Measurements from ENCODE around the gene ME1. TPM values are rescaled to one million over a fixed set of nuclear protein-coding genes. Genes with fewer than 3 reads are reported as not detected.

The ME1 gene
- total RNA-seq, 1 experiment from 2014 or later = 5.3 TPM

DNA sequence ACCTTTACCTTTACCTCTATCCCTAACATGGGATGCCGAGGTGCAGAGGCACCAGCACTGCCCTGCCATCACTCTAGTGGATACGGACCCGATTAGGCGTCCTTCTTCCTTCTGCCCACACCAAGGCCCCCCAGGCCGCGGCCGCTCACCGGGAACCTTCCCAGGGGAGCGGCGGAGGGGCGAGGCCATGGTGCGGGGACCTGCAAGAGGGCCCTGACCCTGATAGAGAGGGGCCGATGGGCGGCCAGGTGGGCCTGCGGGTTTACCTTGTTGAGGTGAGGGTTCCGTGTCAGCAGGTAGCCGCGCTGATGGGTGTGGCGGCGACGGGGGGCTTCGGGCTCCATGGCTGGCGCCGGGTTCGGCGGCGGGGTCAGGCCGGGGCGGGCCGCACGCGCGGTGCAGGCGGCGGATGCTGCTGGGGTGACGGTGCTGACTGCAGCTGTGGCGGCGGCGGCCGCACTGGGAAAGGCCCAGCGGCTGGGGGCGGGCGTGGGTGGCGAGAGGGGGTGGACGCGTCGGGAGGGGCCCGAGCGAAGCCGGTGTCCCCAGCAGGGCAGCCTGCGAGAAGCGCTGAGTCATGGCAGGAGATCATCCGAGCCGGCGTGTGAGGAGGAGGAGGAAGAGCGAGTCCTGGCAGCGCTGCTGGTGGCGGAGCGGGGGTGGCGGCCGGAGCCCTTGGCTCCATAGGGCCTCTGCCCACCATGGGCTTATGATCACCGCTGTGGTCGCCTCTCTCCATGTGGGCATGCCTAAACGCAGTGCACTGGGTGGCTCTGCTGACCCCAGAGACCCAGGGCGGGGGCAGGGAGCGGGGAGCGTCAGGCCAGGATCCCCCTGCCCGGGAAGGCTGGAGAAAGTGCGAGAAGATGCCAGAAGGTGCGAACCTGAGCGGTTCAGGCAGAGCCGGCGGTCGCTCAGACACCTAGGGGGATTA, at the start of gene ME1 (continued):
- TF ChIP-seq RELA (CRISPR knock-in tag; IDR thresholded peaks at IDR 0.05; ENCODE audit: borderline replicate concordance) = peak; percentile 32; the same call in 1 of the 2 replicates
- TF ChIP-seq TCF7 (CRISPR knock-in tag; IDR thresholded peaks at IDR 0.05; ENCODE audit: low read depth) = 0 out of 2 replicates have a peak, but pooled peaks have one; percentile 15
- TF ChIP-seq, protein P1, sequence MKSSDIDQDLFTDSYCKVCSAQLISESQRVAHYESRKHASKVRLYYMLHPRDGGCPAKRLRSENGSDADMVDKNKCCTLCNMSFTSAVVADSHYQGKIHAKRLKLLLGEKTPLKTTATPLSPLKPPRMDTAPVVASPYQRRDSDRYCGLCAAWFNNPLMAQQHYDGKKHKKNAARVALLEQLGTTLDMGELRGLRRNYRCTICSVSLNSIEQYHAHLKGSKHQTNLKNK (CRISPR knock-in tag; IDR thresholded peaks at IDR 0.05) = no peak
- TF ChIP-seq ATF1 (CRISPR knock-in tag; IDR thresholded peaks at IDR 0.05) = 0 out of 2 replicates have a peak, but pooled peaks have one; percentile 34
- TF ChIP-seq, protein P2, sequence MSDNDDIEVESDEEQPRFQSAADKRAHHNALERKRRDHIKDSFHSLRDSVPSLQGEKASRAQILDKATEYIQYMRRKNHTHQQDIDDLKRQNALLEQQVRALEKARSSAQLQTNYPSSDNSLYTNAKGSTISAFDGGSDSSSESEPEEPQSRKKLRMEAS (CRISPR knock-in tag; IDR thresholded peaks at IDR 0.05) = peak; percentile 55
- TF ChIP-seq NFE2L1 (CRISPR knock-in tag; IDR thresholded peaks at IDR 0.05) = peak; percentile 98
- no peak for TF ChIP-seq CBFB (CRISPR knock-in tag; IDR thresholded peaks at IDR 0.05; ENCODE audit: low read depth)
- TF ChIP-seq, protein P3, sequence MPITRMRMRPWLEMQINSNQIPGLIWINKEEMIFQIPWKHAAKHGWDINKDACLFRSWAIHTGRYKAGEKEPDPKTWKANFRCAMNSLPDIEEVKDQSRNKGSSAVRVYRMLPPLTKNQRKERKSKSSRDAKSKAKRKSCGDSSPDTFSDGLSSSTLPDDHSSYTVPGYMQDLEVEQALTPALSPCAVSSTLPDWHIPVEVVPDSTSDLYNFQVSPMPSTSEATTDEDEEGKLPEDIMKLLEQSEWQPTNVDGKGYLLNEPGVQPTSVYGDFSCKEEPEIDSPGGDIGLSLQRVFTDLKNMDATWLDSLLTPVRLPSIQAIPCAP (CRISPR knock-in tag; IDR thresholded peaks at IDR 0.05) = no peak
- TF ChIP-seq ZNF317 (CRISPR knock-in tag; IDR thresholded peaks at IDR 0.05; ENCODE audit: borderline replicate concordance, low read depth) = no peak

DNA sequence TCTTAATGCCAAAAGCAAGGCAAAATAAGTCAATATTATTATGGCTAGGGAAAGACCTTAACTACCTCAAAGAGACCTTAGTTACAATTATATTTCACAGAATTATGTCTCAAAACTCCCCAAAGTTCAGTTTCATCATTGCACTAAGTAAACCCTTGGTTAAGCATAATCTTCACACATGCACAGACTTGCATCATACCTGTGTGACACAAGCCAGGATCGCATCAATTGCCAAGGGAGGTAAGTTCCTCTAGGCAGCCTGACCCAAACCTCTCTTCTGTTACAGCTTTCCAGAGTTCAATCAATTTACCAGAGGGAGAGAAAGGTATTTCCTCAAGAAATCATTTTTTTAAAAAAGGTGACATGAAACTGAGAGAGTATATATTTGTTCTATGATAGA, 49.6 kb upstream of the ME1 start:
- ChIA-PET POLR2A (no interaction called here), CTCF (no interaction called here)
- TF ChIP-seq, protein P4, sequence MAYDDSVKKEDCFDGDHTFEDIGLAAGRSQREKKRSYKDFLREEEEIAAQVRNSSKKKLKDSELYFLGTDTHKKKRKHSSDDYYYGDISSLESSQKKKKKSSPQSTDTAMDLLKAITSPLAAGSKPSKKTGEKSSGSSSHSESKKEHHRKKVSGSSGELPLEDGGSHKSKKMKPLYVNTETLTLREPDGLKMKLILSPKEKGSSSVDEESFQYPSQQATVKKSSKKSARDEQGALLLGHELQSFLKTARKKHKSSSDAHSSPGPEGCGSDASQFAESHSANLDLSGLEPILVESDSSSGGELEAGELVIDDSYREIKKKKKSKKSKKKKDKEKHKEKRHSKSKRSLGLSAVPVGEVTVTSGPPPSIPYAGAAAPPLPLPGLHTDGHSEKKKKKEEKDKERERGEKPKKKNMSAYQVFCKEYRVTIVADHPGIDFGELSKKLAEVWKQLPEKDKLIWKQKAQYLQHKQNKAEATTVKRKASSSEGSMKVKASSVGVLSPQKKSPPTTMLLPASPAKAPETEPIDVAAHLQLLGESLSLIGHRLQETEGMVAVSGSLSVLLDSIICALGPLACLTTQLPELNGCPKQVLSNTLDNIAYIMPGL (CRISPR knock-in tag; IDR thresholded peaks at IDR 0.05) = no peak
- TF ChIP-seq JUN (CRISPR knock-in tag; IDR thresholded peaks at IDR 0.05) (no peak), ZNF396 (CRISPR knock-in tag; IDR thresholded peaks at IDR 0.05; ENCODE audit: borderline replicate concordance) (no peak), ZNF121 (CRISPR knock-in tag; IDR thresholded peaks at IDR 0.05) (no peak), ZBTB21 (CRISPR knock-in tag; IDR thresholded peaks at IDR 0.05; ENCODE audit: borderline replicate concordance) (no peak), ZNF671 (CRISPR knock-in tag; IDR thresholded peaks at IDR 0.05) (no peak), RELA (CRISPR knock-in tag; IDR thresholded peaks at IDR 0.05; ENCODE audit: borderline replicate concordance) (no peak), FOXJ3 (CRISPR knock-in tag; IDR thresholded peaks at IDR 0.05; ENCODE audit: borderline replicate concordance) (no peak), ZNF423 (CRISPR knock-in tag; IDR thresholded peaks at IDR 0.05) (no peak), ESRRA (CRISPR knock-in tag; IDR thresholded peaks at IDR 0.05; ENCODE audit: borderline replicate concordance) (no peak), CBFB (CRISPR knock-in tag; IDR thresholded peaks at IDR 0.05; ENCODE audit: low read depth) (no peak), SOX15 (CRISPR knock-in tag; IDR thresholded peaks at IDR 0.05) (no peak), SP1 (CRISPR knock-in tag; conservative IDR thresholded peaks at IDR 0.05) (no peak)
- TF ChIP-seq, protein P3 (CRISPR knock-in tag; IDR thresholded peaks at IDR 0.05) = no peak
- TF ChIP-seq, protein P5, sequence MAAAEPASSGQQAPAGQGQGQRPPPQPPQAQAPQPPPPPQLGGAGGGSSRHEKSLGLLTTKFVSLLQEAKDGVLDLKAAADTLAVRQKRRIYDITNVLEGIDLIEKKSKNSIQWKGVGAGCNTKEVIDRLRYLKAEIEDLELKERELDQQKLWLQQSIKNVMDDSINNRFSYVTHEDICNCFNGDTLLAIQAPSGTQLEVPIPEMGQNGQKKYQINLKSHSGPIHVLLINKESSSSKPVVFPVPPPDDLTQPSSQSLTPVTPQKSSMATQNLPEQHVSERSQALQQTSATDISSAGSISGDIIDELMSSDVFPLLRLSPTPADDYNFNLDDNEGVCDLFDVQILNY (CRISPR knock-in tag; IDR thresholded peaks at IDR 0.05) = no peak
- TF ChIP-seq, protein P6, sequence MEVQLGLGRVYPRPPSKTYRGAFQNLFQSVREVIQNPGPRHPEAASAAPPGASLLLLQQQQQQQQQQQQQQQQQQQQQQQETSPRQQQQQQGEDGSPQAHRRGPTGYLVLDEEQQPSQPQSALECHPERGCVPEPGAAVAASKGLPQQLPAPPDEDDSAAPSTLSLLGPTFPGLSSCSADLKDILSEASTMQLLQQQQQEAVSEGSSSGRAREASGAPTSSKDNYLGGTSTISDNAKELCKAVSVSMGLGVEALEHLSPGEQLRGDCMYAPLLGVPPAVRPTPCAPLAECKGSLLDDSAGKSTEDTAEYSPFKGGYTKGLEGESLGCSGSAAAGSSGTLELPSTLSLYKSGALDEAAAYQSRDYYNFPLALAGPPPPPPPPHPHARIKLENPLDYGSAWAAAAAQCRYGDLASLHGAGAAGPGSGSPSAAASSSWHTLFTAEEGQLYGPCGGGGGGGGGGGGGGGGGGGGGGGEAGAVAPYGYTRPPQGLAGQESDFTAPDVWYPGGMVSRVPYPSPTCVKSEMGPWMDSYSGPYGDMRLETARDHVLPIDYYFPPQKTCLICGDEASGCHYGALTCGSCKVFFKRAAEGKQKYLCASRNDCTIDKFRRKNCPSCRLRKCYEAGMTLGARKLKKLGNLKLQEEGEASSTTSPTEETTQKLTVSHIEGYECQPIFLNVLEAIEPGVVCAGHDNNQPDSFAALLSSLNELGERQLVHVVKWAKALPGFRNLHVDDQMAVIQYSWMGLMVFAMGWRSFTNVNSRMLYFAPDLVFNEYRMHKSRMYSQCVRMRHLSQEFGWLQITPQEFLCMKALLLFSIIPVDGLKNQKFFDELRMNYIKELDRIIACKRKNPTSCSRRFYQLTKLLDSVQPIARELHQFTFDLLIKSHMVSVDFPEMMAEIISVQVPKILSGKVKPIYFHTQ (CRISPR knock-in tag; IDR thresholded peaks at IDR 0.05) = no peak
- TF ChIP-seq, protein P2 (CRISPR knock-in tag; IDR thresholded peaks at IDR 0.05) = no peak
- TF ChIP-seq, protein P7, sequence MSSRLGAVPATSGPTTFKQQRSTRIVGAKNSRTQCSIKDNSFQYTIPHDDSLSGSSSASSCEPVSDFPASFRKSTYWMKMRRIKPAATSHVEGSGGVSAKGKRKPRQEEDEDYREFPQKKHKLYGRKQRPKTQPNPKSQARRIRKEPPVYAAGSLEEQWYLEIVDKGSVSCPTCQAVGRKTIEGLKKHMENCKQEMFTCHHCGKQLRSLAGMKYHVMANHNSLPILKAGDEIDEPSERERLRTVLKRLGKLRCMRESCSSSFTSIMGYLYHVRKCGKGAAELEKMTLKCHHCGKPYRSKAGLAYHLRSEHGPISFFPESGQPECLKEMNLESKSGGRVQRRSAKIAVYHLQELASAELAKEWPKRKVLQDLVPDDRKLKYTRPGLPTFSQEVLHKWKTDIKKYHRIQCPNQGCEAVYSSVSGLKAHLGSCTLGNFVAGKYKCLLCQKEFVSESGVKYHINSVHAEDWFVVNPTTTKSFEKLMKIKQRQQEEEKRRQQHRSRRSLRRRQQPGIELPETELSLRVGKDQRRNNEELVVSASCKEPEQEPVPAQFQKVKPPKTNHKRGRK (CRISPR knock-in tag; IDR thresholded peaks at IDR 0.05; ENCODE audit: borderline replicate concordance) = no peak

More for the DNA sequence above, 49.6 kb upstream of the ME1 start:
- H3K4me3 Mint-ChIP-seq = no peak overlapping the region
- H3K4me1 Mint-ChIP-seq = no peaks in the 10 kb centered on the region
- no peaks in the 10 kb centered on the region for H3K27me3 Mint-ChIP-seq (ENCODE audit: low read depth)
- H3K27ac Mint-ChIP-seq = no peak overlapping the region; the same call in 1 of the 2 replicates
- ATAC-seq (no peak), DNase-seq (ENCODE audit: low spot score) (no peak)
- H3K9me3 Mint-ChIP-seq = no peaks in the 10 kb centered on the region
- H3K36me3 Mint-ChIP-seq = no peaks in the 10 kb centered on the region
